ENCODE data around the gene MKX.

GRCh38 chr10:27687326-27687725 is 58.3 kb downstream of the MKX start:
- no peak for TF ChIP-seq CTCF (IDR thresholded peaks at IDR 0.05 in 2 of 3, conservative IDR thresholded peaks at IDR 0.05 in 1 of 3; ENCODE audit: borderline replicate concordance in 1 of 3, insufficient read depth in 1 of 3, low read depth in 2 of 3, low read length in 2 of 3)
- no peak for TF ChIP-seq YY1 (IDR thresholded peaks at IDR 0.05; ENCODE audit: extremely low read depth, insufficient replicate concordance, low read depth, low read length)
- TF ChIP-seq POLR2AphosphoS5 (IDR thresholded peaks at IDR 0.05; ENCODE audit: low read depth, low read length) = no peak
- TF ChIP-seq RAD21 (IDR thresholded peaks at IDR 0.05; ENCODE audit: low read depth) = no peak
